ENCODE results near the gene FOXQ1.

GRCh38 chr6:1283501-1283900 is 28.4 kb upstream of the FOXQ1 start:
- TF ChIP-seq PTRF (tag; IDR thresholded peaks at IDR 0.05) (no peak), MEF2A (IDR thresholded peaks at IDR 0.05; ENCODE audit: control insufficient read depth, low read depth, low read length) (no peak), CTCF (IDR thresholded peaks at IDR 0.05 in 2 of 3, conservative IDR thresholded peaks at IDR 0.05 in 1 of 3; ENCODE audit: insufficient read depth in 2 of 3, low read depth in 1 of 3, low read length in 3 of 3) (no peak), ATF2 (CRISPR knock-in tag; IDR thresholded peaks at IDR 0.05) (no peak), SRF (CRISPR knock-in tag; IDR thresholded peaks at IDR 0.05) (no peak), CEBPB (tag; IDR thresholded peaks at IDR 0.05) (no peak)

All from K562 (cell line).